Caco-2 (cell line): Measurements from ENCODE around the gene SP4. TPM values are rescaled to one million over a fixed set of nuclear protein-coding genes. Genes with fewer than 3 reads are reported as not detected.

Experiments used
- BruUV-seq: library from RNA; stranded (reverse); fragments of 400-500 nt; replicated peaks from 2 replicates; lab custom pipeline; 2021; lab: Mats Ljungman, UMichigan
- CTCF ChIA-PET: fragments of 300-600 bp; sonication (Branson Sonifier 250); formaldehyde crosslinking; loops from one replicate; lab custom pipeline; 2022; ENCODE audit warnings: antibody characterized with exemption; lab: Charles Lee
- POLR2A ChIA-PET: fragments of 300-600 bp; sonication (Branson Sonifier 250); formaldehyde crosslinking; loops from one replicate; lab custom pipeline; 2022; ENCODE audit warnings: antibody characterized with exemption; lab: Charles Lee
- DNase-seq, 2 experiments: peaks; one replicate each; pipeline versions ENCODE4 v3.0.0 to v3.0.0-alpha.2; 2020 to 2022
- H3K27me3 ChIP-seq: replicated peaks from 2 replicates; pipeline ENCODE4 v1.6.0; 2011; ENCODE audit warnings: low read length; ENCODE audit not compliant: control insufficient read depth, insufficient read depth
- H3K36me3 ChIP-seq: 2 replicates; pipeline ENCODE4 v1.5.1; 2011; ENCODE audit warnings: low read length; ENCODE audit not compliant: control insufficient read depth, insufficient read depth
- H3K4me1 ChIP-seq: fragments of 250-450 bp; sonication (Bioruptor Pico); 2 replicates; pipeline ENCODE4 v1.5.1; 2020; ENCODE audit warnings: mild to moderate bottlenecking
- H3K4me3 ChIP-seq: 2 replicates; pipeline ENCODE4 v1.5.1; 2011; ENCODE audit warnings: low read depth, mild to moderate bottlenecking, control low read depth, low read length
- H3K9me3 ChIP-seq: fragments of 250-450 bp; sonication (Bioruptor Pico); 2 replicates; pipeline ENCODE4 v1.5.1; 2020; ENCODE audit warnings: mild to moderate bottlenecking, moderate library complexity
- H3K27ac Mint-ChIP-seq: one replicate; pipeline ENCODE4 v1.8.0; 2022; ENCODE audit warnings: mixed read lengths; ENCODE audit not compliant: unreplicated experiment
- H3K27me3 Mint-ChIP-seq: one replicate; pipeline ENCODE4 v1.8.0; 2022; ENCODE audit warnings: mixed read lengths; ENCODE audit not compliant: insufficient read depth, unreplicated experiment
- H3K36me3 Mint-ChIP-seq: one replicate; pipeline ENCODE4 v1.8.0; 2022; ENCODE audit warnings: mild to moderate bottlenecking, mixed read lengths; ENCODE audit not compliant: insufficient read depth, unreplicated experiment
- H3K4me1 Mint-ChIP-seq: one replicate; pipeline ENCODE4 v1.8.0; 2022; ENCODE audit warnings: low read depth, mixed read lengths; ENCODE audit not compliant: unreplicated experiment
- H3K4me3 Mint-ChIP-seq: one replicate; pipeline ENCODE4 v1.8.0; 2022; ENCODE audit warnings: mild to moderate bottlenecking, moderate library complexity, mixed read lengths; ENCODE audit not compliant: unreplicated experiment
- H3K9me3 Mint-ChIP-seq: one replicate; pipeline ENCODE4 v1.8.0; 2022; ENCODE audit warnings: mixed read lengths; ENCODE audit not compliant: unreplicated experiment
- CTCF ChIP-seq, 2 experiments: fragments of 200-600 bp in 1 of 2; IDR thresholded peaks; 1 replicate in 1 of 2; 2 replicates in 1 of 2; pipeline versions ENCODE4 v1.5.1 to v1.8.0; 2011 to 2022; ENCODE audit warnings: antibody characterized with exemption in 1 of 2, control low read depth in 1 of 2, inconsistent platforms in 1 of 2, low read depth in 1 of 2, low read length in 1 of 2, mild to moderate bottlenecking in 1 of 2, moderate library complexity in 1 of 2; ENCODE audit not compliant: insufficient read depth in 1 of 2, severe bottlenecking in 1 of 2, unreplicated experiment in 1 of 2
- intact Hi-C: fragments of 100-400 bp; cut with micrococcal nuclease; formaldehyde crosslinking; loops from one replicate; pipeline ENCODE4 v1.10.0; 2022; ENCODE audit not compliant: unreplicated experiment
- total RNA-seq: library from RNA; stranded (reverse); gene quantifications from 2 replicates; pipeline ENCODE4 v1.2.3, GENCODE V29; 2022

SP4 gene
- total RNA-seq, 1 experiment from 2014 or later, result 10.8 TPM

DNA sequence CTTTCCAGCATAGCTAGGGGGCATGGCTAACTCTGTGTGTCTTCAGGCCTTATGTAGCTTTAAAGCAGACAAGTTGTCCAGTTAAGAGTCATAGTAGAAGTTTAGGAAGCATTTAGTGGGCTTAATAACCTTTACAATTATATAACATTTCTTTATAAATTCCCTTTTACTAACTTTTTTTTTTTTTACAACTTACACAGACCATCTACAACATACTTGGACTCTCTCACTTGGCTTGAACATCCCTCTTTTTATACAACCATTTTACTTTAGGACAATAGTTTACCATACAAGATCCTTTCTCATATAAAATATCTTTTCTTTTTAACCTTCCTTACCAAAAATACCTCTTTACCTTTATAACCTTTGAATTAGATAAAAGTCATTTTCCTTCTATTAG, 26.3 kb downstream of the SP4 start:
- CTCF ChIA-PET, result no interaction called here

GRCh38 chr7:21454906-21455305, 27.0 kb downstream of the SP4 start:
- no peak overlapping the region for H3K4me3 ChIP-seq
- Mint-ChIP-seq H3K36me3 (peaks cover 14% of the 10 kb centered on the region), H3K27me3 (no peaks in the 10 kb centered on the region), H3K4me1 (no peaks in the 10 kb centered on the region), H3K9me3 (peaks cover 57% of the 10 kb centered on the region), H3K27ac (no peak overlapping the region), H3K4me3 (no peak overlapping the region)
- ChIA-PET CTCF (no interaction called here), POLR2A (no interaction called here)
- no peak for TF ChIP-seq CTCF (IDR thresholded peaks at IDR 0.05; ENCODE audit: insufficient read depth in 1 of 2, low read depth in 1 of 2, low read length in 1 of 2, severe bottlenecking in 1 of 2, unreplicated experiment in 1 of 2)
- no peaks in the 10 kb centered on the region for H3K4me1 ChIP-seq
- intact Hi-C loops, result no loop called here
- peaks cover 33% of the 10 kb centered on the region for H3K9me3 ChIP-seq
- H3K27me3 ChIP-seq, result no peaks in the 10 kb centered on the region
- BruUV-seq, result no TSS peak
- DNase-seq, result no peak
- peaks cover 1% of the 10 kb centered on the region; the same call in 1 of the 2 replicates for H3K36me3 ChIP-seq

More for the DNA sequence above, 26.3 kb downstream of the SP4 start:
- Mint-ChIP-seq H3K36me3 (peaks cover 13% of the 10 kb centered on the region), H3K27ac (no peak overlapping the region), H3K4me3 (no peak overlapping the region), H3K27me3 (no peaks in the 10 kb centered on the region), H3K9me3 (peaks cover 51% of the 10 kb centered on the region), H3K4me1 (no peaks in the 10 kb centered on the region)
- POLR2A ChIA-PET, result no interaction called here
- intact Hi-C loops, result no loop called here
- TF ChIP-seq CTCF (IDR thresholded peaks at IDR 0.05; ENCODE audit: insufficient read depth in 1 of 2, low read depth in 1 of 2, low read length in 1 of 2, severe bottlenecking in 1 of 2, unreplicated experiment in 1 of 2), result no peak
- peaks cover 1% of the 10 kb centered on the region; the same call in 1 of the 2 replicates for H3K36me3 ChIP-seq
- DNase-seq, result no peak
- H3K27me3 ChIP-seq, result no peaks in the 10 kb centered on the region
- H3K4me3 ChIP-seq, result no peak overlapping the region
- H3K9me3 ChIP-seq, result peaks cover 33% of the 10 kb centered on the region
- BruUV-seq, result no TSS peak
- no peaks in the 10 kb centered on the region for H3K4me1 ChIP-seq

GRCh38 chr7:21461282-21461681, 33.4 kb downstream of the SP4 start:
- DNase-seq, result no peak
- H3K9me3 Mint-ChIP-seq, result peaks cover 12% of the 10 kb centered on the region
- H3K9me3 ChIP-seq, result no peaks in the 10 kb centered on the region; the same call in none of the 2 replicates
- no TSS peak for BruUV-seq
- no peaks in the 10 kb centered on the region for H3K36me3 ChIP-seq
- ChIA-PET POLR2A (no interaction called here), CTCF (no interaction called here)
- H3K4me1 ChIP-seq, result no peaks in the 10 kb centered on the region
- H3K27me3 ChIP-seq, result no peaks in the 10 kb centered on the region
- no peaks in the 10 kb centered on the region for H3K27me3 Mint-ChIP-seq
- no peak overlapping the region for H3K27ac Mint-ChIP-seq
- H3K4me3 Mint-ChIP-seq, result no peak overlapping the region
- H3K4me3 ChIP-seq, result no peak overlapping the region
- intact Hi-C loops, result no loop called here
- peaks cover 11% of the 10 kb centered on the region for H3K4me1 Mint-ChIP-seq
- no peak for TF ChIP-seq CTCF (IDR thresholded peaks at IDR 0.05; ENCODE audit: insufficient read depth in 1 of 2, low read depth in 1 of 2, low read length in 1 of 2, severe bottlenecking in 1 of 2, unreplicated experiment in 1 of 2)
- peaks cover 7% of the 10 kb centered on the region for H3K36me3 Mint-ChIP-seq
